Neural progenitor cell (in vitro differentiated cells): ENCODE data around the gene CLMP. TPM values are rescaled to one million over a fixed set of nuclear protein-coding genes. Genes with fewer than 3 reads are reported as not detected.
A peak's percentile ranks its signal among the peaks of the same experiment; 100 is the strongest.

Experiments used
- DNase-seq: peaks from one replicate; pipeline ENCODE4 v3.0.0-alpha.2; 2016; ENCODE audit warnings: low spot score
- H2AFZ ChIP-seq: fragments of 200-600 bp; sonication (generic); replicated peaks from 2 replicates; pipeline ENCODE4 v1.6.1; 2016; ENCODE audit warnings: antibody characterized with exemption
- H3F3A ChIP-seq: fragments of 200-600 bp; sonication (generic); 2 replicates; pipeline ENCODE4 v1.6.1; 2016; ENCODE audit warnings: antibody characterized with exemption, low read depth
- H3K27ac ChIP-seq: fragments of 200-600 bp; sonication (generic); 2 replicates; pipeline ENCODE4 v1.5.1; 2016; ENCODE audit warnings: mild to moderate bottlenecking
- H3K27me3 ChIP-seq: fragments of 200-600 bp; sonication (generic); 2 replicates; pipeline ENCODE4 v1.6.1; 2016; ENCODE audit warnings: mild to moderate bottlenecking, moderate library complexity
- H3K36me3 ChIP-seq: fragments of 200-600 bp; sonication (generic); 2 replicates; pipeline ENCODE4 v1.5.1; 2016
- H3K4me1 ChIP-seq: fragments of 200-600 bp; sonication (generic); 2 replicates; pipeline ENCODE4 v1.6.1; 2016; ENCODE audit warnings: mixed run types
- H3K4me2 ChIP-seq: fragments of 200-600 bp; sonication (generic); 2 replicates; pipeline ENCODE4 v1.6.1; 2016
- H3K4me3 ChIP-seq: fragments of 200-600 bp; sonication (generic); 2 replicates; pipeline ENCODE4 v1.5.1; 2016
- H3K79me2 ChIP-seq: fragments of 200-600 bp; sonication (generic); 2 replicates; pipeline ENCODE4 v1.6.1; 2016; ENCODE audit warnings: low read depth
- H3K9ac ChIP-seq: fragments of 200-600 bp; sonication (generic); 2 replicates; pipeline ENCODE4 v1.6.1; 2016
- H3K9me3 ChIP-seq: fragments of 200-600 bp; sonication (generic); 2 replicates; pipeline ENCODE4 v1.5.1; 2016; ENCODE audit warnings: low read depth
- H4K20me1 ChIP-seq: fragments of 200-600 bp; sonication (generic); 2 replicates; pipeline ENCODE4 v1.6.1; 2016; ENCODE audit warnings: low read depth
- H3K27ac Mint-ChIP-seq: 3 replicates; pipeline ENCODE4 v1.8.0; 2021; ENCODE audit warnings: mixed read lengths
- H3K27me3 Mint-ChIP-seq: 2 replicates; pipeline ENCODE4 v1.8.0; 2022; ENCODE audit warnings: low read depth, mild to moderate bottlenecking, inconsistent platforms, moderate library complexity, mixed read lengths; ENCODE audit not compliant: insufficient read depth
- H3K36me3 Mint-ChIP-seq: 3 replicates; pipeline ENCODE4 v1.8.0; 2021; ENCODE audit warnings: mixed read lengths
- H3K4me1 Mint-ChIP-seq: 3 replicates; pipeline ENCODE4 v1.8.0; 2021; ENCODE audit warnings: mixed read lengths
- H3K4me3 Mint-ChIP-seq: 3 replicates; pipeline ENCODE4 v1.8.0; 2021; ENCODE audit warnings: mild to moderate bottlenecking, moderate library complexity, mixed read lengths
- H3K9me3 Mint-ChIP-seq: 3 replicates; pipeline ENCODE4 v1.8.0; 2020; ENCODE audit warnings: mixed read lengths
- CTCF ChIP-seq: fragments of 200-600 bp; sonication (generic); IDR thresholded peaks from 2 replicates; pipeline ENCODE4 v1.5.1; 2017; ENCODE audit warnings: antibody characterized with exemption, mild to moderate bottlenecking
- EZH2 ChIP-seq: fragments of 200-600 bp; sonication (generic); IDR thresholded peaks from 2 replicates; pipeline ENCODE4 v1.6.1; 2017; ENCODE audit warnings: antibody characterized with exemption, mild to moderate bottlenecking, moderate library complexity
- EZH2phosphoT487 ChIP-seq: fragments of 200-600 bp; sonication (generic); IDR thresholded peaks from 2 replicates; pipeline ENCODE4 v1.6.1; 2017; ENCODE audit warnings: antibody characterized with exemption
- total RNA-seq: library from RNA; depleted of rRNA; stranded (reverse); fragments of >200 nt; gene quantifications from 2 replicates; pipeline ENCODE4 v1.2.3, GENCODE V29; 2015; ENCODE audit warnings: low replicate concordance

Gene CLMP
- total RNA-seq, 1 donor from 2014 or later, result 10.7 TPM

- H3K36me3 Mint-ChIP-seq, result peaks cover 2% of the 10 kb centered on the region
- no peak overlapping the region for H3K27ac Mint-ChIP-seq
- Histone ChIP-seq H3K79me2 (no peaks in the 10 kb centered on the region), H3K9ac (no peak overlapping the region), H3K4me3 (no peak overlapping the region), H3F3A (peaks cover 3% of the 10 kb centered on the region), H4K20me1 (no peaks in the 10 kb centered on the region), H3K4me2 (no peak overlapping the region), H2AFZ (no peak overlapping the region), H3K4me1 (peaks cover 7% of the 10 kb centered on the region), H3K9me3 (no peaks in the 10 kb centered on the region), H3K27ac (no peak overlapping the region), H3K36me3 (no peaks in the 10 kb centered on the region), H3K27me3 (no peaks in the 10 kb centered on the region)
- H3K4me1 Mint-ChIP-seq, result peaks cover 52% of the 10 kb centered on the region
- peaks cover 5% of the 10 kb centered on the region for H3K27me3 Mint-ChIP-seq
- no peak for TF ChIP-seq CTCF
- TF ChIP-seq EZH2phosphoT487, result no peak
- TF ChIP-seq EZH2, result no peak
- DNase-seq, result no peak
- peaks cover 4% of the 10 kb centered on the region for H3K9me3 Mint-ChIP-seq
- H3K4me3 Mint-ChIP-seq, result no peak overlapping the region
Observed at GRCh38 chr11:123211981-123212380, 16.9 kb upstream of the CLMP start.

GRCh38 chr11:123211149-123211852 lies 16.3 kb upstream of the CLMP start:
- H3K36me3 ChIP-seq, result no peaks in the 10 kb centered on the region
- peaks cover 7% of the 10 kb centered on the region for H3F3A ChIP-seq
- H3K4me3 Mint-ChIP-seq, result no peak overlapping the region
- peak; percentile 24 for DNase-seq
- peak overlapping the region; percentile 84 for H3K27ac Mint-ChIP-seq
- peaks cover 7% of the 10 kb centered on the region for H3K4me1 ChIP-seq
- no peaks in the 10 kb centered on the region for H3K79me2 ChIP-seq
- peak overlapping the region; percentile 45 for H2AFZ ChIP-seq
- H3K4me2 ChIP-seq, result no peak overlapping the region
- H3K9me3 Mint-ChIP-seq, result peaks cover 4% of the 10 kb centered on the region
- no peak for TF ChIP-seq CTCF
- peaks cover 59% of the 10 kb centered on the region for H3K4me1 Mint-ChIP-seq
- H3K27me3 ChIP-seq, result no peaks in the 10 kb centered on the region
- H3K9ac ChIP-seq, result no peak overlapping the region
- H3K27ac ChIP-seq, result no peak overlapping the region
- no peak overlapping the region for H3K4me3 ChIP-seq
- H3K27me3 Mint-ChIP-seq, result peaks cover 5% of the 10 kb centered on the region
- peaks cover 2% of the 10 kb centered on the region for H3K36me3 Mint-ChIP-seq
- H3K9me3 ChIP-seq, result no peaks in the 10 kb centered on the region
- no peaks in the 10 kb centered on the region for H4K20me1 ChIP-seq

- H3K4me1 Mint-ChIP-seq, result peaks cover 57% of the 10 kb centered on the region
- no peaks in the 10 kb centered on the region for H3K79me2 ChIP-seq
- H3K4me2 ChIP-seq, result no peak overlapping the region
- H3K27ac ChIP-seq, result no peak overlapping the region
- no peak for DNase-seq
- no peak overlapping the region for H3K4me3 ChIP-seq
- no peak overlapping the region for H2AFZ ChIP-seq
- H3K36me3 Mint-ChIP-seq, result no peaks in the 10 kb centered on the region
- H3K27ac Mint-ChIP-seq, result peak overlapping the region; percentile 93
- H3K4me3 Mint-ChIP-seq, result no peak overlapping the region
- no peaks in the 10 kb centered on the region for H3K9me3 Mint-ChIP-seq
- peaks cover 7% of the 10 kb centered on the region for H3F3A ChIP-seq
- H3K36me3 ChIP-seq, result no peaks in the 10 kb centered on the region
- no peak for TF ChIP-seq EZH2
- TF ChIP-seq EZH2phosphoT487, result no peak
- no peak for TF ChIP-seq CTCF
- no peak overlapping the region for H3K9ac ChIP-seq
- H3K27me3 ChIP-seq, result no peaks in the 10 kb centered on the region
- H3K9me3 ChIP-seq, result no peaks in the 10 kb centered on the region
- peaks cover 7% of the 10 kb centered on the region for H3K4me1 ChIP-seq
- peaks cover 10% of the 10 kb centered on the region for H3K27me3 Mint-ChIP-seq
- H4K20me1 ChIP-seq, result no peaks in the 10 kb centered on the region
Observed at GRCh38 chr11:123209591-123209990, 14.5 kb upstream of the CLMP start.
